Measurements from ENCODE around the gene GBE1. TPM values are rescaled to one million over a fixed set of nuclear protein-coding genes. Genes with fewer than 3 reads are reported as not detected.

The GBE1 gene
- total RNA-seq, 1 donor from 2014 or later, result 25.0 TPM

DNA sequence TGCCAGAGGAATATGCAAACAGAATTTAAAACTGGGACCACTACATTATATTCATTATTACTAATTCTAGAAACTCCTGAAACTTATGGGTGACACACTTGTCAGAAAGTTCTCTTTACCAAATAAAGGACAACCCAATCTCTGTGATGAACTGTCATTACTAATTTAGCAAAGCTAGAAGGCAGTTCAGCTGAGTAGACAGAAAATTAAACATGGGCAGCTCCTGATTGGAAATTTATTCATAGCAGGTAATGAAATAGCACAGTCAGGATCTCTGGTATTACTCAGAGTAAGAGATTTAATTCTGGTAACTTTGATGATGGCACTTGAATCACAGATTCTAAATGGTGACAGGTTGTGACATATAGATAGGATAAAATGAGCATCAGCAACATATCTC is 123.0 kb downstream of the GBE1 start:
- Histone ChIP-seq H3K36me3 (no peaks in the 10 kb centered on the region), H3K4me3 (no peak overlapping the region), H3K4me1 (no peaks in the 10 kb centered on the region), H3K9me3 (no peaks in the 10 kb centered on the region), H3K27me3 (no peaks in the 10 kb centered on the region), H3K27ac (no peak overlapping the region)
- intact Hi-C loops (cut with DNase I), result no loop called here
- DNase-seq (ENCODE audit: extremely low spot score in 2 of 2), result no peak
- no peak for TF ChIP-seq POLR2A (IDR thresholded peaks at IDR 0.05)
- TF ChIP-seq POLR2AphosphoS5 (IDR thresholded peaks at IDR 0.05; ENCODE audit: insufficient read depth in 1 of 2, low read depth in 1 of 2), result no peak
- TF ChIP-seq, protein P1, sequence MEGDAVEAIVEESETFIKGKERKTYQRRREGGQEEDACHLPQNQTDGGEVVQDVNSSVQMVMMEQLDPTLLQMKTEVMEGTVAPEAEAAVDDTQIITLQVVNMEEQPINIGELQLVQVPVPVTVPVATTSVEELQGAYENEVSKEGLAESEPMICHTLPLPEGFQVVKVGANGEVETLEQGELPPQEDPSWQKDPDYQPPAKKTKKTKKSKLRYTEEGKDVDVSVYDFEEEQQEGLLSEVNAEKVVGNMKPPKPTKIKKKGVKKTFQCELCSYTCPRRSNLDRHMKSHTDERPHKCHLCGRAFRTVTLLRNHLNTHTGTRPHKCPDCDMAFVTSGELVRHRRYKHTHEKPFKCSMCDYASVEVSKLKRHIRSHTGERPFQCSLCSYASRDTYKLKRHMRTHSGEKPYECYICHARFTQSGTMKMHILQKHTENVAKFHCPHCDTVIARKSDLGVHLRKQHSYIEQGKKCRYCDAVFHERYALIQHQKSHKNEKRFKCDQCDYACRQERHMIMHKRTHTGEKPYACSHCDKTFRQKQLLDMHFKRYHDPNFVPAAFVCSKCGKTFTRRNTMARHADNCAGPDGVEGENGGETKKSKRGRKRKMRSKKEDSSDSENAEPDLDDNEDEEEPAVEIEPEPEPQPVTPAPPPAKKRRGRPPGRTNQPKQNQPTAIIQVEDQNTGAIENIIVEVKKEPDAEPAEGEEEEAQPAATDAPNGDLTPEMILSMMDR (IDR thresholded peaks at IDR 0.05), result no peak

- Histone ChIP-seq H3K4me1 (no peaks in the 10 kb centered on the region), H3K27ac (no peak overlapping the region), H3K36me3 (no peaks in the 10 kb centered on the region), H3K4me3 (no peak overlapping the region), H3K9me3 (no peaks in the 10 kb centered on the region), H3K27me3 (no peaks in the 10 kb centered on the region)
- no peak for DNase-seq (ENCODE audit: extremely low spot score in 2 of 2)
- intact Hi-C loops (cut with DNase I), result no loop called here
- TF ChIP-seq, protein P1 (IDR thresholded peaks at IDR 0.05), result no peak
- TF ChIP-seq POLR2AphosphoS5 (IDR thresholded peaks at IDR 0.05; ENCODE audit: insufficient read depth in 1 of 2, low read depth in 1 of 2) (no peak), POLR2A (IDR thresholded peaks at IDR 0.05) (no peak)
Measured at GRCh38 chr3:81632659-81633058, 128.8 kb downstream of the GBE1 start.

GRCh38 chr3:81624756-81625155 is 136.7 kb downstream of the GBE1 start:
- Histone ChIP-seq H3K4me1 (no peaks in the 10 kb centered on the region), H3K27me3 (no peaks in the 10 kb centered on the region), H3K4me3 (no peak overlapping the region), H3K36me3 (no peaks in the 10 kb centered on the region), H3K27ac (no peak overlapping the region), H3K9me3 (no peaks in the 10 kb centered on the region)
- TF ChIP-seq POLR2AphosphoS5 (IDR thresholded peaks at IDR 0.05; ENCODE audit: insufficient read depth in 1 of 2, low read depth in 1 of 2) (no peak), POLR2A (IDR thresholded peaks at IDR 0.05) (no peak)
- TF ChIP-seq, protein P1 (IDR thresholded peaks at IDR 0.05), result no peak
- intact Hi-C loops (cut with DNase I), result no loop called here
- no peak for DNase-seq (ENCODE audit: extremely low spot score in 2 of 2)

GRCh38 chr3:81622395-81622794 is 139.1 kb downstream of the GBE1 start:
- no peak for DNase-seq (ENCODE audit: extremely low spot score in 2 of 2)
- H3K27me3 ChIP-seq, result no peaks in the 10 kb centered on the region
- no peaks in the 10 kb centered on the region for H3K36me3 ChIP-seq
- no peaks in the 10 kb centered on the region for H3K4me1 ChIP-seq
- H3K4me3 ChIP-seq, result no peak overlapping the region
- intact Hi-C loops (cut with DNase I), result no loop called here
- TF ChIP-seq, protein P1 (IDR thresholded peaks at IDR 0.05), result no peak
- TF ChIP-seq POLR2AphosphoS5 (IDR thresholded peaks at IDR 0.05; ENCODE audit: insufficient read depth in 1 of 2, low read depth in 1 of 2), result no peak
- TF ChIP-seq POLR2A (IDR thresholded peaks at IDR 0.05), result no peak
- no peak overlapping the region for H3K27ac ChIP-seq
- H3K9me3 ChIP-seq, result no peaks in the 10 kb centered on the region

GRCh38 chr3:81621277-81621676 is 140.2 kb downstream of the GBE1 start:
- Histone ChIP-seq H3K9me3 (no peaks in the 10 kb centered on the region), H3K36me3 (no peaks in the 10 kb centered on the region), H3K4me3 (no peak overlapping the region), H3K27ac (no peak overlapping the region), H3K27me3 (no peaks in the 10 kb centered on the region), H3K4me1 (no peaks in the 10 kb centered on the region)
- no peak for TF ChIP-seq POLR2A (IDR thresholded peaks at IDR 0.05)
- TF ChIP-seq, protein P1 (IDR thresholded peaks at IDR 0.05), result no peak
- TF ChIP-seq POLR2AphosphoS5 (IDR thresholded peaks at IDR 0.05; ENCODE audit: insufficient read depth in 1 of 2, low read depth in 1 of 2), result no peak
- intact Hi-C loops (cut with DNase I), result no loop called here
- DNase-seq (ENCODE audit: extremely low spot score in 2 of 2), result no peak

Measured in vagina (tissue), 2 donors.